ENCODE data around the gene CPNE4. TPM values are rescaled to one million over a fixed set of nuclear protein-coding genes. Genes with fewer than 3 reads are reported as not detected.

The CPNE4 gene
- total RNA-seq, 1 donor from 2014 or later: not detected

DNA sequence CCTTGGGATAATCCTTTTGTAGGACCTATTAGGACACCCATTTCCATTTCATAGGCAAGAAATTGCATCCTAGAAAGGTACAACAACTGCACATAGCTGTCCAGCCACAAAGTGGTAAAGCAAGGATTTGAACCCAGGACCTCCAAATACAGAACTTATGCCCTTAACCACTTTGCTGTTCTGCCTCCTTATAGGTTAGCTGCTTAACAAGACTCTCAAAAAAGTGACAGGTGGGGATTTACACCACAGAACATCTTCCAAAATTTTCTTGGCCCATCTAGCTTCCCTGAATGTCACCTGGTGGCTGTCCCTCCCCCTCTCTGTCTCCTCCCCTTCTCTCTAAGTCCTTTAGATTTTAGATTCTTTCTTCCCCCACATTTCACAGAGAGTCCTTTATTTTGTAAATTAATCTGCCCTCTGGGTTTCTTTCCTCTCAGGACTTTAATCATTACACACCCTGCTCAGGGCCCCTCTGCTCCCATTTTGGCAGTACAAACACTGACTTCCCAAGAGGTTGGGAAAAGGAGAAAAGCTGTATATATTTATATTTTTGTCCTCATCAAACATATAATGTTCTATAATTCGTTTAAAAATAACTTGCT lies 120.6 kb downstream of the CPNE4 start:
- TF ChIP-seq, protein P1, sequence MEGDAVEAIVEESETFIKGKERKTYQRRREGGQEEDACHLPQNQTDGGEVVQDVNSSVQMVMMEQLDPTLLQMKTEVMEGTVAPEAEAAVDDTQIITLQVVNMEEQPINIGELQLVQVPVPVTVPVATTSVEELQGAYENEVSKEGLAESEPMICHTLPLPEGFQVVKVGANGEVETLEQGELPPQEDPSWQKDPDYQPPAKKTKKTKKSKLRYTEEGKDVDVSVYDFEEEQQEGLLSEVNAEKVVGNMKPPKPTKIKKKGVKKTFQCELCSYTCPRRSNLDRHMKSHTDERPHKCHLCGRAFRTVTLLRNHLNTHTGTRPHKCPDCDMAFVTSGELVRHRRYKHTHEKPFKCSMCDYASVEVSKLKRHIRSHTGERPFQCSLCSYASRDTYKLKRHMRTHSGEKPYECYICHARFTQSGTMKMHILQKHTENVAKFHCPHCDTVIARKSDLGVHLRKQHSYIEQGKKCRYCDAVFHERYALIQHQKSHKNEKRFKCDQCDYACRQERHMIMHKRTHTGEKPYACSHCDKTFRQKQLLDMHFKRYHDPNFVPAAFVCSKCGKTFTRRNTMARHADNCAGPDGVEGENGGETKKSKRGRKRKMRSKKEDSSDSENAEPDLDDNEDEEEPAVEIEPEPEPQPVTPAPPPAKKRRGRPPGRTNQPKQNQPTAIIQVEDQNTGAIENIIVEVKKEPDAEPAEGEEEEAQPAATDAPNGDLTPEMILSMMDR (IDR thresholded peaks at IDR 0.05): no peak
- H3K4me3 Mint-ChIP-seq (ENCODE audit: unreplicated experiment): no peak overlapping the region
- no peak overlapping the region for H3K27ac Mint-ChIP-seq (ENCODE audit: unreplicated experiment)
- no peaks in the 10 kb centered on the region for H3K36me3 Mint-ChIP-seq (ENCODE audit: unreplicated experiment)
- H3K9me3 Mint-ChIP-seq (ENCODE audit: unreplicated experiment): no peaks in the 10 kb centered on the region
- no peaks in the 10 kb centered on the region for H3K27me3 Mint-ChIP-seq (ENCODE audit: unreplicated experiment)
- no peaks in the 10 kb centered on the region for H3K4me1 Mint-ChIP-seq (ENCODE audit: unreplicated experiment)
- no peak for DNase-seq (ENCODE audit: extremely low spot score, unreplicated experiment)

DNA sequence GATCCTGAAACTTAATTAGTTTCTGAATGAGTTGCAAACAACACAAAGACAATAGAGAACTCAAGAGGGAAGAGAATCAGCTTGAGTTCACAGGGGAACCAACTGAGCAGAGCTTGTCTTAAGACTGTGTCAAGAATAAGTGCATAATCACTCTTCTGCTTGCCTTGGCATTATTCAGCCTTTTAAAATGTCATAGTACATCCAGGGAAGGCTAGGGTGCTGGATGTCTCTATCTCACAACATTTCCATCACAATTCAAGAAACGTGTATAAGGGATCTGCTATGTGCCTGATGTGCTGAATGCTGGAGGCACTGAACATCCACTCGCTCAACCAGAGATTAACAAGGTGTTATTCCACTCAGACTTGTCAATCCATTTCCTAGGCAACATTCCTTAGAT lies 122.6 kb downstream of the CPNE4 start:
- no peaks in the 10 kb centered on the region for H3K9me3 Mint-ChIP-seq (ENCODE audit: unreplicated experiment)
- H3K4me3 Mint-ChIP-seq (ENCODE audit: unreplicated experiment): no peak overlapping the region
- TF ChIP-seq, protein P1 (IDR thresholded peaks at IDR 0.05): no peak
- H3K27ac Mint-ChIP-seq (ENCODE audit: unreplicated experiment): no peak overlapping the region
- H3K27me3 Mint-ChIP-seq (ENCODE audit: unreplicated experiment): no peaks in the 10 kb centered on the region
- no peaks in the 10 kb centered on the region for H3K36me3 Mint-ChIP-seq (ENCODE audit: unreplicated experiment)
- H3K4me1 Mint-ChIP-seq (ENCODE audit: unreplicated experiment): no peaks in the 10 kb centered on the region
- DNase-seq (ENCODE audit: extremely low spot score, unreplicated experiment): no peak

DNA sequence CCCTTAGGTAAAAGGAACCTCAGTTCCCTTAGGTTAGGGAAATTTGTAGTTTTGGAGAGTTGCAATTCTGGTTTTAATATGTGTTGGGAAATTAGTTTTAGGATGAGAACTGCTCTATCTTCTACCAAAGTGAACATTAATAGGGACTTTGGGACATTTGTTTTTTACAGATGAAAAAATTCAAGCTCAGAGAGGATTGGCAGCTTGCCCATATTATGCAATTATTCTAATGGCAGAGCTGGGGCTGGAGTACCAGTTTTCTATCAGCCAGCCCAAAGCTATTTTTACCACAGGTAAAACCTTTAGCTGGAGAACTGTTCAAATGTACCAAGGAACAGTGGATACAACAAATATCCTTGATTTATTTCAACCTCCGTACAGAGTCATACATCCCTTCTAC lies 127.0 kb downstream of the CPNE4 start:
- no peak overlapping the region for H3K27ac Mint-ChIP-seq (ENCODE audit: unreplicated experiment)
- no peak overlapping the region for H3K4me3 Mint-ChIP-seq (ENCODE audit: unreplicated experiment)
- no peaks in the 10 kb centered on the region for H3K9me3 Mint-ChIP-seq (ENCODE audit: unreplicated experiment)
- TF ChIP-seq, protein P1 (IDR thresholded peaks at IDR 0.05): no peak
- DNase-seq (ENCODE audit: extremely low spot score, unreplicated experiment): no peak
- H3K27me3 Mint-ChIP-seq (ENCODE audit: unreplicated experiment): no peaks in the 10 kb centered on the region
- peaks cover 2% of the 10 kb centered on the region for H3K4me1 Mint-ChIP-seq (ENCODE audit: unreplicated experiment)
- H3K36me3 Mint-ChIP-seq (ENCODE audit: unreplicated experiment): no peaks in the 10 kb centered on the region

DNA sequence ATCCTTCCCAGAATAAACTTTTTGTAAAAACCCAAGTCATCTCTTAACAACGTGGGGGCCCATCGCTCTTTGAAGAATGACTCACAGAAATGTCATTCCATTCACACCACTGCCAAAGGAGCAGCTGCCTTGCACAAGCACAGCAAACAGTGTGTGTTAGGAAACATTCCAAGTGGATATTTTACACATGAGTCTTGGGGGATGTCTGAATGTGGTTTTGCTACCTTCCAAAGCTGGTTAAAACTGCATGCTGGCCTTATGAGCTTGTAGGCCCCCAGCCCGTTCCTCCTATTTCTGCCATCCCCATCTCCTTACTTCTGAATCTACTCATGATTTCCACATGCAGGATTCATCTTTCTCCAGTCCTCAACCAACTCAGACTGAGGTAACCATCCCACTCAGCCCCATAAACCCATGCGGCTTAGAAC lies 130.8 kb downstream of the CPNE4 start:
- Mint-ChIP-seq H3K27me3 (ENCODE audit: unreplicated experiment) (no peaks in the 10 kb centered on the region), H3K9me3 (ENCODE audit: unreplicated experiment) (no peaks in the 10 kb centered on the region), H3K4me1 (ENCODE audit: unreplicated experiment) (peaks cover 2% of the 10 kb centered on the region), H3K27ac (ENCODE audit: unreplicated experiment) (no peak overlapping the region), H3K36me3 (ENCODE audit: unreplicated experiment) (no peaks in the 10 kb centered on the region), H3K4me3 (ENCODE audit: unreplicated experiment) (no peak overlapping the region)
- TF ChIP-seq, protein P1 (IDR thresholded peaks at IDR 0.05): no peak
- no peak for DNase-seq (ENCODE audit: extremely low spot score, unreplicated experiment)

DNA sequence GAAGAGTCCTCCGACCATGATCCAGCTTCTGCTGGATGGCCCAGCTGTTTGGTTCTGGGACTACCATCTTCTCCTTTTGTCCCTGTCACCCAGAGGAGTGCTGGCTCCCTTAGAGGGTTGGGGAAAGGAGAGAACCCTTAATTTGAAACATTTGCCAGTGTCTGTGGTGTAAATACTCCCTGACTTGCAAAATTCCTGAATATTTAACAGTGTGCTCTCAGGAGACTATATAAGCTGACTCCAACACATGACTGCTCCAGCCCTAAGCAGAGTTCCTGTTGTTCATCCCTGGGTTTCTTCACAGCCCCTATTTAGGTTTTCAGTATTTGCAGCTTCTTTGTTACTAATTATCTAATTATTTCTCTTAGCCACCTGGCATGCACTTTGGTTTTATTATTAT lies 133.1 kb downstream of the CPNE4 start:
- no peaks in the 10 kb centered on the region for H3K36me3 Mint-ChIP-seq (ENCODE audit: unreplicated experiment)
- TF ChIP-seq, protein P1 (IDR thresholded peaks at IDR 0.05): no peak

More for the DNA sequence above, 133.1 kb downstream of the CPNE4 start:
- no peaks in the 10 kb centered on the region for H3K27me3 Mint-ChIP-seq (ENCODE audit: unreplicated experiment)
- peaks cover 2% of the 10 kb centered on the region for H3K4me1 Mint-ChIP-seq (ENCODE audit: unreplicated experiment)
- no peak overlapping the region for H3K27ac Mint-ChIP-seq (ENCODE audit: unreplicated experiment)
- no peak overlapping the region for H3K4me3 Mint-ChIP-seq (ENCODE audit: unreplicated experiment)
- H3K9me3 Mint-ChIP-seq (ENCODE audit: unreplicated experiment): no peaks in the 10 kb centered on the region
- DNase-seq (ENCODE audit: extremely low spot score, unreplicated experiment): no peak

Data from osteocyte (in vitro differentiated cells).